GM20000 (cell line): ENCODE data around the gene ZEB1.

ENCODE experiments used
- DNase-seq: peaks from one replicate; pipeline ENCODE4 v3.0.0; 2012; ENCODE audit warnings: low spot score
- CTCF ChIP-seq: IDR thresholded peaks from 2 replicates; pipeline ENCODE4 v1.5.1; 2012; ENCODE audit warnings: mild to moderate bottlenecking, control low read depth; ENCODE audit errors: extremely low read depth, missing control alignments

The ZEB1 gene

DNA sequence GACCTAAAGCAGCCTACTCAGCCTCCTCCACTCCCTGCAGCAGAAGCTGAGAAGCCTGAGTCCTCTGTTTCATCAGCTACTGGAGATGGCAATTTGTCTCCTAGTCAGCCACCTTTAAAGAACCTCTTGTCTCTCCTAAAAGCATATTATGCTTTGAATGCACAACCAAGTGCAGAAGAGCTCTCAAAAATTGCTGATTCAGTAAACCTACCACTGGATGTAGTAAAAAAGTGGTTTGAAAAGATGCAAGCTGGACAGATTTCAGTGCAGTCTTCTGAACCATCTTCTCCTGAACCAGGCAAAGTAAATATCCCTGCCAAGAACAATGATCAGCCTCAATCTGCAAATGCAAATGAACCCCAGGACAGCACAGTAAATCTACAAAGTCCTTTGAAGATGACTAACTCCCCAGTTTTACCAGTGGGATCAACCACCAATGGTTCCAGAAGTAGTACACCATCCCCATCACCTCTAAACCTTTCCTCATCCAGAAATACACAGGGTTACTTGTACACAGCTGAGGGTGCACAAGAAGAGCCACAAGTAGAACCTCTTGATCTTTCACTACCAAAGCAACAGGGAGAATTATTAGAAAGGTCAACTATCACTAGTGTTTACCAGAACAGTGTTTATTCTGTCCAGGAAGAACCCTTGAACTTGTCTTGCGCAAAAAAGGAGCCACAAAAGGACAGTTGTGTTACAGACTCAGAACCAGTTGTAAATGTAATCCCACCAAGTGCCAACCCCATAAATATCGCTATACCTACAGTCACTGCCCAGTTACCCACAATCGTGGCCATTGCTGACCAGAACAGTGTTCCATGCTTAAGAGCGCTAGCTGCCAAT lies 202.2 kb downstream of the ZEB1 start:
- no peak for DNase-seq
- TF ChIP-seq CTCF, result no peak

DNA sequence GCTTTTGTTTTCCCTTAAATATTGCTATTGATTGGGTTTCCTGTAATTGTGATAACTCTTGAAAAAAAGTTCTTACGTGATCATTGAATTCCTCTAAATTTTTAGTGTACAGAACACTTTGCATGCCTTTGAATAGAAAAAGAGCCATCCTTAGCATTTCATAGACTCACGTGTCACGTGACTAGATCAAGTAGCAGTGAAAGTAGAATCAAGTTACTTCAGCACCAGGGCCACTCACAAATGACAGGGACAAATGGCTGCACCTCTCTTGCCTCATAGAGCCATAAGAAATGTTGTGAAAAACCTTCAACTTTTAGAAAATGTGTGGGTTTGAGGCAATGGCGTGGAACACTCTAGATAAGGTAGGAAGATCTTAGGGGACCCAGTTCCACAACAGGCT lies 203.8 kb downstream of the ZEB1 start:
- DNase-seq, result no peak
- no peak for TF ChIP-seq CTCF

- DNase-seq, result no peak
- TF ChIP-seq CTCF, result no peak
Measured at GRCh38 chr10:31524460-31524859, 205.4 kb downstream of the ZEB1 start.

DNA sequence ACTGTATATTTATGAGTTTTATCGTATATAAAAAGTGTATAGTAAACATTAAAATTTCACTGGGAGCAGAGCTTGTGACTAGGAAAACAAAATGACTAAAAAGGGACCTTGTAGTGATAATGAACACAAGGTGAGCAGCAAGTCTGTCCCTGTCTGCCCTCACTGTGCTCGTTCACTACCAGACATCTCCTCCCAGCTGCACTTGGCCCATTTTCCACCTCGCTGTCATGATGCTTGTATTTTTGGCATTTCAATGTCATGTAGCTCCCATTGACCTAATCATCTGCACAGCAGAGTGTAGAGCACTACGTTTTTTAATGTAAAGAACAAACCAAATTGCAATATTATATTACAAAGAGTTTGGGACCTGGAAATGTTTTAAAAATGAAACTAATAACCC lies 207.2 kb downstream of the ZEB1 start:
- no peak for TF ChIP-seq CTCF
- no peak for DNase-seq

- no peak for TF ChIP-seq CTCF
- DNase-seq, result no peak
Measured at GRCh38 chr10:31526681-31527080, 207.7 kb downstream of the ZEB1 start.

GRCh38 chr10:31528831-31529230 lies 209.8 kb downstream of the ZEB1 start:
- no peak for TF ChIP-seq CTCF
- no peak for DNase-seq

- TF ChIP-seq CTCF, result no peak
- DNase-seq, result no peak
Measured at GRCh38 chr10:31536302-31536701, 217.3 kb downstream of the ZEB1 start.
